AG08395 (cell line): Measurements from ENCODE around the gene GMPR2.
"Not testable (repeated sequence)": the region's sequence is repeated elsewhere in the genome, so short reads cannot be mapped to it uniquely, and the experiment has no call there.

Experiments
- DNase-seq: peaks from one replicate; pipeline ENCODE4 v3.0.0; 2012; ENCODE audit warnings: mixed read lengths, low spot score

The GMPR2 gene

GRCh38 chr14:24202538-24202937, 30.2 kb upstream of the GMPR2 start:
- DNase-seq: not testable (repeated sequence)

GRCh38 chr14:24203249-24203886, 29.4 kb upstream of the GMPR2 start:
- DNase-seq: not testable (repeated sequence)

- no peak for DNase-seq
Observed at GRCh38 chr14:24204163-24205146, 28.3 kb upstream of the GMPR2 start.

GRCh38 chr14:24206260-24207103, 26.2 kb upstream of the GMPR2 start:
- DNase-seq: no peak

GRCh38 chr14:24207104-24207551, 25.6 kb upstream of the GMPR2 start:
- no peak for DNase-seq

- no peak for DNase-seq
Observed at GRCh38 chr14:24207625-24208024, 25.1 kb upstream of the GMPR2 start.

GRCh38 chr14:24211311-24211710, 21.4 kb upstream of the GMPR2 start:
- DNase-seq: no peak

- peak; percentile 98 for DNase-seq
Observed at GRCh38 chr14:24212924-24213865, 19.5 kb upstream of the GMPR2 start, which contains the start of gene CHMP4A. Gene CHMP4A (minus strand): TSS chr14:24213488. CDS start chr14:24213439, 49 bp downstream.

- no peak for DNase-seq
Observed at GRCh38 chr14:24213866-24214662, 18.7 kb upstream of the GMPR2 start.

- DNase-seq: peak; percentile 92
Observed at GRCh38 chr14:24215495-24216344, 17.0 kb upstream of the GMPR2 start, which contains the start of gene MDP1. Gene MDP1 (minus strand): TSS chr14:24216066. CDS start chr14:24215955, 111 bp downstream.

- no peak for DNase-seq
Observed at GRCh38 chr14:24216345-24216699, 16.4 kb upstream of the GMPR2 start.

- DNase-seq: not testable (repeated sequence)
Observed at GRCh38 chr14:24216876-24217275, 15.9 kb upstream of the GMPR2 start.

GRCh38 chr14:24219080-24219479, 13.6 kb upstream of the GMPR2 start:
- no peak for DNase-seq

- DNase-seq: no peak
Observed at GRCh38 chr14:24219521-24219920, 13.2 kb upstream of the GMPR2 start.

GRCh38 chr14:24222987-24223386, 9.7 kb upstream of the GMPR2 start:
- not testable (repeated sequence) for DNase-seq

GRCh38 chr14:24224618-24225071, 8.1 kb upstream of the GMPR2 start:
- DNase-seq: peak; percentile 70

GRCh38 chr14:24226473-24226872, 6.3 kb upstream of the GMPR2 start:
- DNase-seq: no peak

GRCh38 chr14:24228902-24229301, 3.8 kb upstream of the GMPR2 start:
- DNase-seq: no peak
